WERI-Rb-1 (cell line): Measurements from ENCODE around the gene VWC2.
"Not testable (repeated sequence)": the region's sequence is repeated elsewhere in the genome, so short reads cannot be mapped to it uniquely, and the experiment has no call there.

Experiments
- DNase-seq: peaks from one replicate; pipeline ENCODE4 v3.0.0-alpha.2; 2020
- H3K27ac ChIP-seq: fragments of 250-450 bp; sonication (Bioruptor Pico); 2 replicates; pipeline ENCODE4 v1.5.1; 2020; ENCODE audit warnings: mild to moderate bottlenecking, moderate library complexity
- H3K27me3 ChIP-seq: fragments of 250-450 bp; sonication (Bioruptor Pico); 2 replicates; pipeline ENCODE4 v1.5.1; 2021; ENCODE audit warnings: mild to moderate bottlenecking, low read depth, moderate library complexity; ENCODE audit not compliant: insufficient read depth, severe bottlenecking
- H3K36me3 ChIP-seq: fragments of 250-450 bp; sonication (Bioruptor Pico); 2 replicates; pipeline ENCODE4 v1.5.1; 2020; ENCODE audit warnings: mild to moderate bottlenecking, moderate library complexity
- H3K4me3 ChIP-seq: 2 replicates; pipeline ENCODE4 v1.5.1; 2011; ENCODE audit warnings: low read depth, mild to moderate bottlenecking, control low read depth, low read length
- H3K9me3 ChIP-seq: fragments of 250-450 bp; sonication (Bioruptor Pico); 2 replicates; pipeline ENCODE4 v1.5.1; 2021; ENCODE audit warnings: mild to moderate bottlenecking, moderate library complexity; ENCODE audit not compliant: severe bottlenecking
- CTCF ChIP-seq: IDR thresholded peaks from 2 replicates; pipeline ENCODE4 v1.5.1; 2011; ENCODE audit warnings: low read depth, mild to moderate bottlenecking, control low read depth, inconsistent platforms, low read length

The VWC2 gene

GRCh38 chr7:49840751-49841405 lies 67.4 kb downstream of the VWC2 start:
- TF ChIP-seq CTCF: no peak
- Histone ChIP-seq H3K36me3 (no peaks in the 10 kb centered on the region), H3K27ac (no peak overlapping the region), H3K27me3 (no peaks in the 10 kb centered on the region), H3K4me3 (no peak overlapping the region), H3K9me3 (no peaks in the 10 kb centered on the region)
- no peak for DNase-seq

DNA sequence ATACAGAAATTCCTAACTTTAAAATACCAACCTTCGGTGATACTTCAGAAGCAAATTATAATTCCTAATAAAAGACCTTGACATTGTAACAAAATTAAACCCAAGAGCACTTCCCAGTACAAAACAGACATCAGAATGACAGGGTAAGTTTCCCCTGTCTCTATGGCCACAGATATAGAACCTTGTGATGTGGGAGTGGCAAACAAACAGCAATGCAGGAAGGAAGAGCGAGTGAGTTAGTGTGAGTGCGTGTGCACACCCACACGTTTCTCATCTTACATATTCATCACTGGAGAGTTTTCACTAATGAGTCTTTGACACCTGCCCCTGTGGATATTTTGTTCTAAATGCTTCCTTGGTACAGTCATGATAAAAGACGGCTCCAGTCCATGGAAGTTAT lies 72.2 kb downstream of the VWC2 start:
- no peak overlapping the region for H3K27ac ChIP-seq
- no peak overlapping the region for H3K4me3 ChIP-seq
- no peak for TF ChIP-seq CTCF
- H3K27me3 ChIP-seq: no peaks in the 10 kb centered on the region
- DNase-seq: no peak
- H3K36me3 ChIP-seq: no peaks in the 10 kb centered on the region
- no peaks in the 10 kb centered on the region for H3K9me3 ChIP-seq

GRCh38 chr7:49848211-49848841 lies 74.9 kb downstream of the VWC2 start:
- no peaks in the 10 kb centered on the region for H3K27me3 ChIP-seq
- no peak overlapping the region for H3K27ac ChIP-seq
- TF ChIP-seq CTCF: no peak
- DNase-seq: no peak
- H3K36me3 ChIP-seq: no peaks in the 10 kb centered on the region
- no peaks in the 10 kb centered on the region for H3K9me3 ChIP-seq
- H3K4me3 ChIP-seq: no peak overlapping the region

GRCh38 chr7:49850921-49851613 lies 77.6 kb downstream of the VWC2 start:
- H3K27ac ChIP-seq: no peak overlapping the region
- TF ChIP-seq CTCF: peak; percentile 57
- DNase-seq: peak; percentile 48
- no peaks in the 10 kb centered on the region for H3K36me3 ChIP-seq
- no peaks in the 10 kb centered on the region for H3K9me3 ChIP-seq
- H3K27me3 ChIP-seq: no peaks in the 10 kb centered on the region
- H3K4me3 ChIP-seq: no peak overlapping the region

GRCh38 chr7:49851614-49851934 lies 78.1 kb downstream of the VWC2 start:
- not testable (repeated sequence) for H3K36me3 ChIP-seq, H3K27ac ChIP-seq

DNA sequence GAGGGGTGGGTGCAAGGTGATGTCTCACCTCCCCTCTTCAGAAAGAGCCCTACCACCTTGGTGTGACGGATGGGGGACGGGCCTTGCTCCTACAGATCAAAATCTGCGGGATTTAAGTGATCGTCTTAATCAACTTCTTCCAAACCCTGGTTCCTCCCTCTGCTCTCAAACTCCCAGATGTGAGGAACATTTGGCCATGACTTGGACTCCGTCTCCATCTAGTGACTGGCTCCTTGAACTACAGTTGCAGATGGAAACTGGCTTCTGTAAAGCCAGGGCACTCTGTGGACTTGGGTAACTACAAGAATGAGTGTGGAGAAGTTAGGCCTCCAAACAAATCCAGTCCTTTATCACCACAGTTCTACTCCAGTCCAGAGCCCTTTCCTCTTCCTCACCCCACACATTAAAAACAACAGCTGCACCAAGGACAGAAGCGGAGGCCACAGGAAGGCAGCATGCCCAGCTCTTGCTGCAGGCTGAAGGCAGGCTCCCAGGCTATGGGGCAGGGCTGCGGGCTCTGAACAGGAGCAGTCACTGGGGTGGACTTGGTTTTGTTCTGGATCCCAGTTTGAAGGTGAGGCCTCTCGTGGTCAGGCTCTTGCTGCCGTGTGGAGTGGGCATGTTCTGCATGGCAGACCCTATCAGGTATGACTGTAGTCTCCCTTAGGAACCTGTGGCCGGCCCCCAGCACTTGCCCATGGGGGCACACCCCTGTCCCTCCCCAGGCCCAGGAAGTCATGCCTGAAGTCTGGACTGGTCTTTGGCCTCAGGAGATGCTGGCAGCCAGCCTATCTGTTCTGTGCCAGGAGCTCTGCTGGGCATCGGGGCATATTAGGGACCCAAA lies 79.4 kb downstream of the VWC2 start:
- H3K9me3 ChIP-seq: no peaks in the 10 kb centered on the region
- peak; percentile 86 for TF ChIP-seq CTCF
- DNase-seq: peak; percentile 61
- no peak overlapping the region for H3K4me3 ChIP-seq
- H3K36me3 ChIP-seq: no peaks in the 10 kb centered on the region
- no peaks in the 10 kb centered on the region for H3K27me3 ChIP-seq
- no peak overlapping the region for H3K27ac ChIP-seq

More at GRCh38 chr7:49851614-49851934, 78.1 kb downstream of the VWC2 start:
- not testable (repeated sequence) for H3K27me3 ChIP-seq, H3K9me3 ChIP-seq, DNase-seq, H3K4me3 ChIP-seq
